Body of pancreas (tissue), 4 donors: Measurements from ENCODE around the gene SLX4.

Experiments
- CTCF ChIP-seq, 7 experiments: fragments of 450-650 bp in 4 of 7; fragments of 200-600 bp in 3 of 7; sonication (generic) in 3 of 7; IDR thresholded peaks; one replicate each; pipeline ENCODE4 v1.5.1; 2016 to 2019; ENCODE audit warnings: antibody characterized with exemption in 7 of 7
- POLR2A ChIP-seq, 3 donors: fragments of 450-650 bp; IDR thresholded peaks; one replicate each; pipeline ENCODE4 v1.6.1; 2016; ENCODE audit warnings: antibody characterized with exemption in 3 of 3, mild to moderate bottlenecking in 2 of 3

- TF ChIP-seq CTCF (IDR thresholded peaks at IDR 0.05) (no peak), POLR2A (IDR thresholded peaks at IDR 0.05) (no peak)
Measured at GRCh38 chr16:3580686-3581085, 30.7 kb downstream of the SLX4 start.
